ENCODE results near the gene ANKRD45. TPM values are rescaled to one million over a fixed set of nuclear protein-coding genes. Genes with fewer than 3 reads are reported as not detected.
"Not testable (repeated sequence)": the region's sequence is repeated elsewhere in the genome, so short reads cannot be mapped to it uniquely, and the experiment has no call there.

ANKRD45 gene
- total and polyA plus RNA-seq, 2 experiments from 2014 or later, result 0.16 TPM; not detected in 1

DNA sequence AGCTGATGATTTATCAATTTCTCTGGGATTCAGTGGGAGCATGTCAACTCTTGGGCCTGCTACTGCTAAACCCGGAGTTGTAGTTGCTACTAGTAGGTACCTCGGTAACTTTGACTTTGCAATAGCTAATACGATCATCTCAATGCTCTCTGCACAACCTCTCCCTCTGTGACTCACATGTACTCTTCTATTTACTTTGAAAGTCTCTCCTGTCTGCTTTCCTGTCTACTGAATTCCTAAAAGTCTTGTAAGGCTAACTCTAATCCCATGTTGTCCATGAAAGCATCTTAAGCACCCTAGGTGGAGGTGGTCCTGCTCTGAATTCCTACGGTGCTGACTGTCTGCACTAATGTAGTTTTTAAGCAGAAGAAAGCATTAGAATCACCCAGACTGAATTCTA, 96.1 kb downstream of the ANKRD45 start:
- H3K4me2 ChIP-seq (ENCODE audit: unreplicated experiment), result no peak overlapping the region
- H4K20me1 ChIP-seq (ENCODE audit: insufficient read depth), result no peaks in the 10 kb centered on the region
- no peak overlapping the region for H2AFZ ChIP-seq
- H3K9me3 ChIP-seq (ENCODE audit: low read depth), result no peaks in the 10 kb centered on the region
- H3K9ac ChIP-seq, result no peak overlapping the region
- no peaks in the 10 kb centered on the region for H3K36me3 ChIP-seq (ENCODE audit: low read depth)
- H3K4me3 ChIP-seq, result no peak overlapping the region
- DNase-seq, result no peak
- TF ChIP-seq EZH2 (IDR thresholded peaks at IDR 0.05; ENCODE audit: insufficient read depth, poor library complexity, severe bottlenecking) (no peak), EZH2phosphoT487 (IDR thresholded peaks at IDR 0.05; ENCODE audit: insufficient read depth, low read depth) (no peak)
- no peaks in the 10 kb centered on the region for H3K4me1 ChIP-seq (ENCODE audit: insufficient read depth)
- H3K27ac ChIP-seq, result no peak overlapping the region
- H3F3A ChIP-seq (ENCODE audit: insufficient read depth), result no peaks in the 10 kb centered on the region
- H3K27me3 ChIP-seq (replicated peaks; ENCODE audit: insufficient read depth), result 0 out of 2 replicates have a peak, but pooled peaks cover 3% of the 10 kb centered on the region
- WGBS, 2 experiments (ENCODE audit: low coverage in 1 of 2, low lambda C conversion rate in 2 of 2, missing lambda C conversion rate in 2 of 2), result 67% methylated on average over 4 of the region's 4 CpGs
- H3K79me2 ChIP-seq (ENCODE audit: insufficient read depth), result no peaks in the 10 kb centered on the region
- in situ Hi-C loops (cut with MboI), result no loop called here
- no peaks in the 10 kb centered on the region for H3K9me2 ChIP-seq (ENCODE audit: insufficient read depth)

DNA sequence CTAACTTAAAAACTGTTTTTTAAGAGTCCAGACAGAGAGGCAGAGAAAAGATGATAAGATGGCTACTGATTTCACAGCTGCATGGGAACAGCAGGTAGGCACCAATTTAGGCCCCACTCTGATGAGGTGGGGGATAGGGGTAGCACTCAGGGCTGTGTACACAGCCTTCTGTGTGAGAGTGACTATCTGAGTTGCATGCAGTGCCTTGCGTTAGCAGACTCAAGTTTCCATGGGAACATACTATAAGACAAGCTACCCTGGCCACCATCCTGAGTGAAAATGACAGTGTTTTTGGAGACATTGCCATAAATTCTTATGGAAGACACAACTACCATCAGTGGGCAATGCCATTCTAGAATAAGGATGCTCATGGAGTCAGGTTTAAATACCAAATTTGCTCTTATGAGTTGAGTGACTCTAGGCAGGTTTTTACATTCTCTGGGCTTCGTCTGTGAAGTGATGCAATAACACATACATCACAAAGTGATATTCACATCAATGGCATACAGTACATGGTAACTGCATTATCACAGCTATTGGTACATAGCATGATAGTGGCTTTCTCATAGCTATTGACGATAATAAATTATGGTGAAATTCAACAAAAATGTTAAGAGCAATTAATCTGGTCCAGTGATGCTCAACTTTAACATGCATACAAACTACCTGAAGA, 97.3 kb downstream of the ANKRD45 start:
- H3K9me3 ChIP-seq (ENCODE audit: low read depth), result no peaks in the 10 kb centered on the region
- no peak for DNase-seq
- no peak overlapping the region for H3K9ac ChIP-seq
- no peaks in the 10 kb centered on the region for H3F3A ChIP-seq (ENCODE audit: insufficient read depth)
- H3K36me3 ChIP-seq (ENCODE audit: low read depth), result no peaks in the 10 kb centered on the region
- H3K79me2 ChIP-seq (ENCODE audit: insufficient read depth), result no peaks in the 10 kb centered on the region
- no peak overlapping the region for H2AFZ ChIP-seq
- no peak overlapping the region for H3K4me2 ChIP-seq (ENCODE audit: unreplicated experiment)
- in situ Hi-C loops (cut with MboI), result no loop called here
- H3K4me1 ChIP-seq (ENCODE audit: insufficient read depth), result no peaks in the 10 kb centered on the region
- no peaks in the 10 kb centered on the region for H3K9me2 ChIP-seq (ENCODE audit: insufficient read depth)
- no peak for TF ChIP-seq EZH2 (IDR thresholded peaks at IDR 0.05; ENCODE audit: insufficient read depth, poor library complexity, severe bottlenecking)
- no peak for TF ChIP-seq EZH2phosphoT487 (IDR thresholded peaks at IDR 0.05; ENCODE audit: insufficient read depth, low read depth)
- no peaks in the 10 kb centered on the region for H3K27me3 ChIP-seq (replicated peaks; ENCODE audit: insufficient read depth)
- H3K27ac ChIP-seq, result no peak overlapping the region
- H3K4me3 ChIP-seq, result no peak overlapping the region
- 62 to 69% methylated on average over 3 of the region's 3 CpGs for WGBS, 2 experiments (ENCODE audit: low coverage in 1 of 2, low lambda C conversion rate in 2 of 2, missing lambda C conversion rate in 2 of 2)
- no peaks in the 10 kb centered on the region for H4K20me1 ChIP-seq (ENCODE audit: insufficient read depth)

- no peak overlapping the region for H3K9ac ChIP-seq
- H3K4me2 ChIP-seq (ENCODE audit: unreplicated experiment), result no peak overlapping the region
- H3K9me2 ChIP-seq (ENCODE audit: insufficient read depth), result no peaks in the 10 kb centered on the region
- no peaks in the 10 kb centered on the region for H3F3A ChIP-seq (ENCODE audit: insufficient read depth)
- no peak overlapping the region for H3K4me3 ChIP-seq
- 46 to 57% methylated on average over 4 of the region's 4 CpGs for WGBS, 2 experiments (ENCODE audit: low coverage in 1 of 2, low lambda C conversion rate in 2 of 2, missing lambda C conversion rate in 2 of 2)
- no peaks in the 10 kb centered on the region for H4K20me1 ChIP-seq (ENCODE audit: insufficient read depth)
- no peaks in the 10 kb centered on the region for H3K79me2 ChIP-seq (ENCODE audit: insufficient read depth)
- in situ Hi-C loops (cut with MboI), result no loop called here
- DNase-seq, result no peak
- H3K4me1 ChIP-seq (ENCODE audit: insufficient read depth), result no peaks in the 10 kb centered on the region
- no peak for TF ChIP-seq EZH2 (IDR thresholded peaks at IDR 0.05; ENCODE audit: insufficient read depth, poor library complexity, severe bottlenecking)
- no peak for TF ChIP-seq EZH2phosphoT487 (IDR thresholded peaks at IDR 0.05; ENCODE audit: insufficient read depth, low read depth)
- H3K9me3 ChIP-seq (ENCODE audit: low read depth), result peaks cover 7% of the 10 kb centered on the region
- H3K27ac ChIP-seq, result no peak overlapping the region
- H3K27me3 ChIP-seq (replicated peaks; ENCODE audit: insufficient read depth), result no peaks in the 10 kb centered on the region
- H3K36me3 ChIP-seq (ENCODE audit: low read depth), result no peaks in the 10 kb centered on the region
- no peak overlapping the region for H2AFZ ChIP-seq
Measured at GRCh38 chr1:173570370-173571007, 99.2 kb downstream of the ANKRD45 start.

DNA sequence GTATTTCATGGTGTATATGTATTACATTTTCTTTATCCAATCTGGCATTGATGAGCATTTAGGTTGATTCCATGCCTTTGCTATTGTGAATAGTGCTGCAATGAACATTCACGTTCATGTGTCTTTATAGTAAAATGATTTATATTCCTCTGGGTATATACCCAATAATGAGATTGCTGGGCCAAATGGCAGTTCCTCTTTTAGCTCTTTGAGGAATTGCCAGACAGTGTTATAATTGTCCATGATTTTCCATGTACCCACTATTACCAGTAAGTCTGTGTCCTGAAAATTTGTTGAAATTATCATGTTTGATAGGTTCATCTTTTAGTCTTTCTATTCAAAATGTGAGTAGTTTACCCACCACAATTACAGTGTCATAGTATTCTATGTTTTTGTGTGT, 101.2 kb downstream of the ANKRD45 start:
- Histone ChIP-seq H3K4me1 (ENCODE audit: insufficient read depth) (no peaks in the 10 kb centered on the region), H3K36me3 (ENCODE audit: low read depth) (no peaks in the 10 kb centered on the region), H3K9ac (no peak overlapping the region), H3K79me2 (ENCODE audit: insufficient read depth) (no peaks in the 10 kb centered on the region), H3K9me2 (ENCODE audit: insufficient read depth) (no peaks in the 10 kb centered on the region), H3K27ac (no peak overlapping the region), H3K27me3 (replicated peaks; ENCODE audit: insufficient read depth) (no peaks in the 10 kb centered on the region), H3K4me3 (no peak overlapping the region), H4K20me1 (ENCODE audit: insufficient read depth) (no peaks in the 10 kb centered on the region), H3K4me2 (ENCODE audit: unreplicated experiment) (no peak overlapping the region), H3F3A (ENCODE audit: insufficient read depth) (no peaks in the 10 kb centered on the region), H3K9me3 (ENCODE audit: low read depth) (peaks cover 7% of the 10 kb centered on the region), H2AFZ (no peak overlapping the region)
- WGBS, 2 experiments (ENCODE audit: low coverage in 1 of 2, low lambda C conversion rate in 2 of 2, missing lambda C conversion rate in 2 of 2), result 26 to 41% methylated on average over 1 of the region's 1 CpG
- DNase-seq, result no peak
- TF ChIP-seq EZH2phosphoT487 (IDR thresholded peaks at IDR 0.05; ENCODE audit: insufficient read depth, low read depth) (no peak), EZH2 (IDR thresholded peaks at IDR 0.05; ENCODE audit: insufficient read depth, poor library complexity, severe bottlenecking) (no peak)
- in situ Hi-C loops (cut with MboI), result no loop called here

DNA sequence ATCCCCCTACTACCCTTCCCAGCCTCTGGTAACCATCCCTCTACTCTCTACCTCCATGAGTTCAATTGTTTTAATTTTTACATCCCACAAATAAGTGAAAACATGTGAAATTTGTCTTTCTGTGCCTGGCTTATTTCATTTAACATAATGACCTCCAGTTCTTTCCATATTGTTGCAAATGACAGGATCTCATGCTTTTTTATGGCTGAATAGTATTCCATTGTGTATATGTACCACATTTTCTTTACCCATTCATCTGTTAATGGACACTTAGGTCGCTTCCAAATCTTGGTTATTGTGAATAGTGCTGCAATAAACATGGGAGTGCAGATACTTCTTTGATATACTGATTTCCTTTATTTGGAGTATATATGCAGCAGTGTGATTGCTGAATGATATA, 105.8 kb downstream of the ANKRD45 start:
- in situ Hi-C loops (cut with MboI), result not testable (repeated sequence)

More for the DNA sequence above, 105.8 kb downstream of the ANKRD45 start:
- H3K9me2 ChIP-seq (ENCODE audit: insufficient read depth); H3K4me2 ChIP-seq (ENCODE audit: unreplicated experiment); H4K20me1 ChIP-seq (ENCODE audit: insufficient read depth); H3K9ac ChIP-seq; H3K36me3 ChIP-seq (ENCODE audit: low read depth); H3K4me3 ChIP-seq; H3F3A ChIP-seq (ENCODE audit: insufficient read depth); DNase-seq; H3K9me3 ChIP-seq (ENCODE audit: low read depth); H3K79me2 ChIP-seq (ENCODE audit: insufficient read depth); H3K4me1 ChIP-seq (ENCODE audit: insufficient read depth); H3K27me3 ChIP-seq (replicated peaks; ENCODE audit: insufficient read depth); H2AFZ ChIP-seq; H3K27ac ChIP-seq: not testable (repeated sequence)
- WGBS, 2 experiments (ENCODE audit: low coverage in 1 of 2, low lambda C conversion rate in 2 of 2, missing lambda C conversion rate in 2 of 2), result 0 to 4% methylated on average over 1 of the region's 1 CpG

All from GM23248 (cell line).